ENCODE measurements around the gene LPP.

Gene LPP

GRCh38 chr3:188693435-188693834, 539.5 kb downstream of the LPP start:
- Histone ChIP-seq H3K36me3 (ENCODE audit: insufficient read depth, low read length) (no peaks in the 10 kb centered on the region; the same call in 1 of the 2 replicates), H3K4me1 (ENCODE audit: insufficient read depth, low read length, severe bottlenecking) (peaks cover 72% of the 10 kb centered on the region), H3K9ac (ENCODE audit: low read length) (peak overlapping the region; percentile 23; the same call in 1 of the 2 replicates), H3K9me2 (ENCODE audit: low read depth, low read length) (no peaks in the 10 kb centered on the region), H3K27ac (ENCODE audit: low read depth, low read length, poor library complexity, severe bottlenecking) (peak overlapping the region; percentile 58), H3K79me2 (ENCODE audit: insufficient read depth, low read length) (no peaks in the 10 kb centered on the region), H3K4me2 (ENCODE audit: low read length) (peak overlapping the region; percentile 43), H4K20me1 (ENCODE audit: insufficient read depth, low read length) (no peaks in the 10 kb centered on the region), H3K27me3 (ENCODE audit: insufficient read depth, low read length) (no peaks in the 10 kb centered on the region), H2AFZ (ENCODE audit: low read length) (no peak overlapping the region; the same call in 1 of the 2 replicates), H3K9me3 (ENCODE audit: low read length) (no peaks in the 10 kb centered on the region), H3K4me3 (ENCODE audit: low read depth, low read length, poor library complexity, severe bottlenecking) (peak overlapping the region; percentile 1), H3F3A (ENCODE audit: insufficient read depth, low read length) (no peaks in the 10 kb centered on the region)
- no peak for TF ChIP-seq EZH2 (IDR thresholded peaks at IDR 0.05; ENCODE audit: borderline replicate concordance, low read length)
- TF ChIP-seq CTCF (IDR thresholded peaks at IDR 0.05; ENCODE audit: low read length) = no peak

GRCh38 chr3:188695241-188695640, 541.3 kb downstream of the LPP start:
- no peaks in the 10 kb centered on the region for H4K20me1 ChIP-seq (ENCODE audit: insufficient read depth, low read length)
- TF ChIP-seq EZH2 (IDR thresholded peaks at IDR 0.05; ENCODE audit: borderline replicate concordance, low read length) = no peak
- no peak for TF ChIP-seq CTCF (IDR thresholded peaks at IDR 0.05; ENCODE audit: low read length)
- no peaks in the 10 kb centered on the region for H3K27me3 ChIP-seq (ENCODE audit: insufficient read depth, low read length)
- no peak overlapping the region for H2AFZ ChIP-seq (ENCODE audit: low read length)
- H3K36me3 ChIP-seq (ENCODE audit: insufficient read depth, low read length) = no peaks in the 10 kb centered on the region; the same call in 1 of the 2 replicates
- no peak overlapping the region for H3K4me3 ChIP-seq (ENCODE audit: low read depth, low read length, poor library complexity, severe bottlenecking)
- no peaks in the 10 kb centered on the region for H3K79me2 ChIP-seq (ENCODE audit: insufficient read depth, low read length)
- H3K9me3 ChIP-seq (ENCODE audit: low read length) = no peaks in the 10 kb centered on the region
- no peak overlapping the region for H3K4me2 ChIP-seq (ENCODE audit: low read length)
- H3F3A ChIP-seq (ENCODE audit: insufficient read depth, low read length) = no peaks in the 10 kb centered on the region
- no peaks in the 10 kb centered on the region for H3K9me2 ChIP-seq (ENCODE audit: low read depth, low read length)
- H3K4me1 ChIP-seq (ENCODE audit: insufficient read depth, low read length, severe bottlenecking) = peaks cover 91% of the 10 kb centered on the region
- no peak overlapping the region for H3K9ac ChIP-seq (ENCODE audit: low read length)
- H3K27ac ChIP-seq (ENCODE audit: low read depth, low read length, poor library complexity, severe bottlenecking) = peak overlapping the region; percentile 90

- no peaks in the 10 kb centered on the region for H4K20me1 ChIP-seq (ENCODE audit: insufficient read depth, low read length)
- no peaks in the 10 kb centered on the region; the same call in 1 of the 2 replicates for H3K36me3 ChIP-seq (ENCODE audit: insufficient read depth, low read length)
- H3K79me2 ChIP-seq (ENCODE audit: insufficient read depth, low read length) = no peaks in the 10 kb centered on the region
- no peaks in the 10 kb centered on the region for H3K9me3 ChIP-seq (ENCODE audit: low read length)
- peak overlapping the region; percentile 44 for H3K4me2 ChIP-seq (ENCODE audit: low read length)
- TF ChIP-seq CTCF (IDR thresholded peaks at IDR 0.05; ENCODE audit: low read length) (no peak), EZH2 (IDR thresholded peaks at IDR 0.05; ENCODE audit: borderline replicate concordance, low read length) (no peak)
- no peaks in the 10 kb centered on the region for H3K27me3 ChIP-seq (ENCODE audit: insufficient read depth, low read length)
- H3K4me3 ChIP-seq (ENCODE audit: low read depth, low read length, poor library complexity, severe bottlenecking) = peak overlapping the region; percentile 28
- no peaks in the 10 kb centered on the region for H3F3A ChIP-seq (ENCODE audit: insufficient read depth, low read length)
- H2AFZ ChIP-seq (ENCODE audit: low read length) = no peak overlapping the region
- peak overlapping the region; percentile 31; the same call in 1 of the 2 replicates for H3K9ac ChIP-seq (ENCODE audit: low read length)
- H3K9me2 ChIP-seq (ENCODE audit: low read depth, low read length) = no peaks in the 10 kb centered on the region
- peaks cover 97% of the 10 kb centered on the region for H3K4me1 ChIP-seq (ENCODE audit: insufficient read depth, low read length, severe bottlenecking)
- H3K27ac ChIP-seq (ENCODE audit: low read depth, low read length, poor library complexity, severe bottlenecking) = peak overlapping the region; percentile 90
Observed at GRCh38 chr3:188697127-188697526, 543.2 kb downstream of the LPP start.
